ENCODE measurements around the gene CAMK1D. TPM values are rescaled to one million over a fixed set of nuclear protein-coding genes. Genes with fewer than 3 reads are reported as not detected.

Gene CAMK1D
- total and polyA plus RNA-seq, 2 donors (not counting 3 experiments of a cell fraction or from before 2014, with no cell fraction given) = 0.37 to 4.2 TPM

- FAIRE-seq (no peak), DNase-seq (ENCODE audit: low read depth, low spot score) (no peak)
- H3K9ac ChIP-seq (replicated peaks; ENCODE audit: extremely low read depth, insufficient read depth, low read length) = no peak overlapping the region
- no peaks in the 10 kb centered on the region for H3K27me3 ChIP-seq (ENCODE audit: control insufficient read depth in 2 of 2, insufficient read depth in 2 of 2, low read length in 2 of 2)
- CTCF ChIA-PET = interaction anchor here (0.6 kb wide), 1 partner anchor 112 kb away, joined by 3 read pairs; no protein-coding TSS in a partner anchor
- no peaks in the 10 kb centered on the region for H3K4me1 ChIP-seq (ENCODE audit: control insufficient read depth, extremely low read depth, insufficient read depth, low read length)
- H3K9me3 ChIP-seq (replicated peaks; ENCODE audit: control insufficient read depth, insufficient read depth, low read length) = no peaks in the 10 kb centered on the region
- H3K4me3 ChIP-seq (replicated peaks in 1 of 3; ENCODE audit: insufficient read depth in 1 of 3, low read depth in 1 of 3, low read length in 3 of 3) = no peak overlapping the region
- no peaks in the 10 kb centered on the region for H3K36me3 ChIP-seq (ENCODE audit: control insufficient read depth in 2 of 2, extremely low read depth in 1 of 2, insufficient read depth in 2 of 2, low read length in 2 of 2)
- H3K79me2 ChIP-seq (ENCODE audit: control insufficient read depth, insufficient read depth, low read length) = no peaks in the 10 kb centered on the region
- no peaks in the 10 kb centered on the region for H4K20me1 ChIP-seq (replicated peaks; ENCODE audit: control insufficient read depth, extremely low read depth, insufficient read depth, low read length)
- intact Hi-C loops (cut with micrococcal nuclease) (no loop called here), dilution Hi-C loops (cut with MboI; ENCODE audit: extremely low pct_ligation_motif_present, low sequenced_read_pairs) (no loop called here)
- no peaks in the 10 kb centered on the region for H3K9me1 ChIP-seq (replicated peaks; ENCODE audit: control insufficient read depth, extremely low read depth, insufficient read depth, low read length)
- TF ChIP-seq MYC (IDR thresholded peaks at IDR 0.05; ENCODE audit: low read depth, low read length) (no peak), JUN (IDR thresholded peaks at IDR 0.05; ENCODE audit: borderline replicate concordance, insufficient read depth, insufficient read length, low read depth) (no peak), POLR2A (IDR thresholded peaks at IDR 0.05; ENCODE audit: low read depth, low read length) (no peak), FOS (IDR thresholded peaks at IDR 0.05; ENCODE audit: borderline replicate concordance, insufficient read depth, low read length) (no peak), EZH2 (IDR thresholded peaks at IDR 0.05; ENCODE audit: borderline replicate concordance, low read depth, low read length, severe bottlenecking) (no peak), POLR2AphosphoS5 (IDR thresholded peaks at IDR 0.05; ENCODE audit: insufficient read depth, low read depth, low read length) (no peak), GATA2 (IDR thresholded peaks at IDR 0.05; ENCODE audit: insufficient read depth, insufficient read length, low read depth, low read length) (no peak)
- TF ChIP-seq, protein P1, sequence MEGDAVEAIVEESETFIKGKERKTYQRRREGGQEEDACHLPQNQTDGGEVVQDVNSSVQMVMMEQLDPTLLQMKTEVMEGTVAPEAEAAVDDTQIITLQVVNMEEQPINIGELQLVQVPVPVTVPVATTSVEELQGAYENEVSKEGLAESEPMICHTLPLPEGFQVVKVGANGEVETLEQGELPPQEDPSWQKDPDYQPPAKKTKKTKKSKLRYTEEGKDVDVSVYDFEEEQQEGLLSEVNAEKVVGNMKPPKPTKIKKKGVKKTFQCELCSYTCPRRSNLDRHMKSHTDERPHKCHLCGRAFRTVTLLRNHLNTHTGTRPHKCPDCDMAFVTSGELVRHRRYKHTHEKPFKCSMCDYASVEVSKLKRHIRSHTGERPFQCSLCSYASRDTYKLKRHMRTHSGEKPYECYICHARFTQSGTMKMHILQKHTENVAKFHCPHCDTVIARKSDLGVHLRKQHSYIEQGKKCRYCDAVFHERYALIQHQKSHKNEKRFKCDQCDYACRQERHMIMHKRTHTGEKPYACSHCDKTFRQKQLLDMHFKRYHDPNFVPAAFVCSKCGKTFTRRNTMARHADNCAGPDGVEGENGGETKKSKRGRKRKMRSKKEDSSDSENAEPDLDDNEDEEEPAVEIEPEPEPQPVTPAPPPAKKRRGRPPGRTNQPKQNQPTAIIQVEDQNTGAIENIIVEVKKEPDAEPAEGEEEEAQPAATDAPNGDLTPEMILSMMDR (IDR thresholded peaks at IDR 0.05; ENCODE audit: extremely low read depth in 1 of 2, insufficient read depth in 1 of 2, low read depth in 1 of 2, low read length in 2 of 2) = no peak
- TF ChIP-seq, protein P2, sequence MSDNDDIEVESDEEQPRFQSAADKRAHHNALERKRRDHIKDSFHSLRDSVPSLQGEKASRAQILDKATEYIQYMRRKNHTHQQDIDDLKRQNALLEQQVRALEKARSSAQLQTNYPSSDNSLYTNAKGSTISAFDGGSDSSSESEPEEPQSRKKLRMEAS (IDR thresholded peaks at IDR 0.05; ENCODE audit: insufficient read depth, insufficient read length) = no peak
- POLR2A ChIA-PET = no interaction called here
- no TSS peak for BruUV-seq (replicated peaks)
- no peak overlapping the region for H3K27ac ChIP-seq (ENCODE audit: insufficient read depth, low read depth, low read length)
- H3K4me2 ChIP-seq (ENCODE audit: insufficient read depth, low read length) = no peak overlapping the region
- no peak overlapping the region for H2AFZ ChIP-seq (ENCODE audit: low read depth, low read length)
These were observed 125.5 kb downstream of the CAMK1D start for GRCh38 chr10:12474727-12475412.

Measured in endothelial cell of umbilical vein (primary cell).